ENCODE results near the gene PPARA. TPM values are rescaled to one million over a fixed set of nuclear protein-coding genes. Genes with fewer than 3 reads are reported as not detected.

The PPARA gene
- total and polyA plus RNA-seq, 2 donors (not counting 1 experiment from before 2014, with no cell fraction given): 4.1 to 29.8 TPM

DNA sequence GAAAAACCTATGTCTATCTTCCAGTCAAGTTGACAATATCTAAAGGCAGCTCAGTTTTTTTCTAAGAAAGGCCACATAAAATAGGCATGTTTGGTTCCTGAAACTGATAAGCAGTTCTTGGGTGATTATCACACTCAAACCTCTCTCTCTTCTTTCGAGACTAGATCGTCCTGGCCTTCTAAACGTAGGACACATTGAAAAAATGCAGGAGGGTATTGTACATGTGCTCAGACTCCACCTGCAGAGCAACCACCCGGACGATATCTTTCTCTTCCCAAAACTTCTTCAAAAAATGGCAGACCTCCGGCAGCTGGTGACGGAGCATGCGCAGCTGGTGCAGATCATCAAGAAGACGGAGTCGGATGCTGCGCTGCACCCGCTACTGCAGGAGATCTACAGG is 84.6 kb downstream of the PPARA start:
- TF ChIP-seq EZH2 (IDR thresholded peaks at IDR 0.05; ENCODE audit: borderline replicate concordance, insufficient read depth, low read depth, low read length, poor library complexity, severe bottlenecking) (no peak), CTCF (IDR thresholded peaks at IDR 0.05) (no peak)
- H3K79me2 ChIP-seq (ENCODE audit: control insufficient read depth, insufficient read depth, low read length): no peaks in the 10 kb centered on the region
- intact Hi-C loops (cut with micrococcal nuclease): no loop called here
- H3K27me3 ChIP-seq (replicated peaks in 1 of 4; ENCODE audit: control extremely low read depth in 1 of 4, control insufficient read depth in 3 of 4, insufficient read depth in 4 of 4, low read length in 3 of 4): no peaks in the 10 kb centered on the region
- POLR2A ChIA-PET: no interaction called here
- no peak overlapping the region for H2AFZ ChIP-seq (ENCODE audit: insufficient read depth, low read depth, low read length, poor library complexity, severe bottlenecking)
- H3K27ac ChIP-seq (ENCODE audit: low read length in 2 of 2): no peak overlapping the region
- peaks cover 0 to 7% of the 10 kb centered on the region in 2 experiments for H3K36me3 ChIP-seq (replicated peaks in 1 of 2; ENCODE audit: control extremely low read depth in 1 of 2, control insufficient read depth in 1 of 2, extremely low read depth in 1 of 2, insufficient read depth in 2 of 2, low read length in 1 of 2)
- ATAC-seq (ENCODE audit: low read depth) (no peak), DNase-seq (no peak)
- no peak overlapping the region for H3K4me2 ChIP-seq (replicated peaks; ENCODE audit: low read depth, low read length, poor library complexity, severe bottlenecking)
- H3K9me3 Mint-ChIP-seq (ENCODE audit: insufficient read depth): no peaks in the 10 kb centered on the region
- peaks cover 9 to 12% of the 10 kb centered on the region in 2 donors for H3K4me1 ChIP-seq (ENCODE audit: control insufficient read depth in 2 of 2, insufficient read depth in 2 of 2, low read length in 2 of 2)
- H3K4me3 ChIP-seq (ENCODE audit: control extremely low read depth in 1 of 5, extremely low read depth in 1 of 5, insufficient read depth in 1 of 5, low read depth in 2 of 5, low read length in 4 of 5): no peak overlapping the region
- H3K9ac ChIP-seq (ENCODE audit: low read length): no peak overlapping the region
- H3K4me3 Mint-ChIP-seq: no peak overlapping the region
- H4K20me1 ChIP-seq (ENCODE audit: control insufficient read depth, insufficient read depth, low read length, poor library complexity, severe bottlenecking): no peaks in the 10 kb centered on the region
- 100% methylated on average over 9 of the region's 12 CpGs for WGBS (ENCODE audit: insufficient coverage)
- no peaks in the 10 kb centered on the region for H3K27me3 Mint-ChIP-seq
- CTCF ChIA-PET: interaction anchor here (1.2 to 1.9 kb wide), 2 partner anchors 8 to 82 kb away, joined by 3 to 4 read pairs; no protein-coding TSS in a partner anchor
- no peaks in the 10 kb centered on the region for H3K9me3 ChIP-seq (ENCODE audit: control extremely low read depth in 1 of 3, control insufficient read depth in 2 of 3, insufficient read depth in 1 of 3, low read length in 2 of 3)
- H3K4me1 Mint-ChIP-seq: peaks cover 11% of the 10 kb centered on the region
- no peak overlapping the region for H3K27ac Mint-ChIP-seq

DNA sequence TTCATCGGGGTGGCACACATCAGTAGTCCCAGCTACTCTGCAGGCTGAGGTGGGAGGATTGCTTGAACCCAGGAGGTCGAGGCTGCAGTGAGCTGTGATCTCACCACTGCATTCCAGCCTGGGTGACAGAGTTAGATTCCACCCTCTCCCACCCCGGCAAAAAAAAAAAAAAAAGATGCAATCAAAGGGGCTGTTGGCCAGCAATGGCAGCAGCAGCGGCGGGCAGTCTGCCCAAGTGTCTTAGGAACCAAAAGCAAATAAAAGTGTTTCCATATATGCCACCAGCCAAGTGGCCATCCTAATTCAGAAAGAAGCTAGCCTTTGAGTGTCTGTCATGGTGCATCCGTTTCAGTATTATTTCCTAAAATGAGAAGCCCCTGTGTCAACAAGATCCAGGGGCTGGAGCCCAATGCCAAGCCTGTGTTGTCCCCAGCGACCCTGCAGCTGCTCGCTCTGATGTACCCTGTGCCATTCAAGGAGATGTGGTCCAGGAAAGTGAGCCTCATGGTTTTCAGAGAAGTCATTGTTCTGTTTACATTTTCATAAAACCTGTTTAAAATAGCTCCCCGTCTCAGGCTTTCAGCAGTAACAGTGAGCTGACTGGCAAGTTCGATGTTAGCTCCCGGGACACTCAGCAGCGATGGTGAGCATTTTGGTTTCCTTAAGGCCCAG is 87.3 kb downstream of the PPARA start:
- Mint-ChIP-seq H3K27me3 (no peaks in the 10 kb centered on the region), H3K9me3 (ENCODE audit: insufficient read depth) (no peaks in the 10 kb centered on the region), H3K27ac (no peak overlapping the region), H3K4me1 (peaks cover 21% of the 10 kb centered on the region), H3K4me3 (no peak overlapping the region)
- DNase-seq (no peak), ATAC-seq (ENCODE audit: low read depth) (no peak)
- intact Hi-C loops (cut with micrococcal nuclease): no loop called here
- no peaks in the 10 kb centered on the region for H3K79me2 ChIP-seq (ENCODE audit: control insufficient read depth, insufficient read depth, low read length)
- H2AFZ ChIP-seq (ENCODE audit: insufficient read depth, low read depth, low read length, poor library complexity, severe bottlenecking): no peak overlapping the region
- H3K4me3 ChIP-seq (ENCODE audit: control extremely low read depth in 1 of 5, extremely low read depth in 1 of 5, insufficient read depth in 1 of 5, low read depth in 2 of 5, low read length in 4 of 5): no peak overlapping the region
- H3K9ac ChIP-seq (ENCODE audit: low read length): no peak overlapping the region
- CTCF ChIA-PET: no interaction called here
- no peaks in the 10 kb centered on the region for H3K27me3 ChIP-seq (replicated peaks in 1 of 4; ENCODE audit: control extremely low read depth in 1 of 4, control insufficient read depth in 3 of 4, insufficient read depth in 4 of 4, low read length in 3 of 4)
- TF ChIP-seq CTCF (IDR thresholded peaks at IDR 0.05) (no peak), EZH2 (IDR thresholded peaks at IDR 0.05; ENCODE audit: borderline replicate concordance, insufficient read depth, low read depth, low read length, poor library complexity, severe bottlenecking) (no peak)
- whole genome bisulfite sequencing (ENCODE audit: insufficient coverage): 97% methylated on average over 11 of the region's 12 CpGs
- peaks cover 18 to 23% of the 10 kb centered on the region in 2 donors for H3K4me1 ChIP-seq (ENCODE audit: control insufficient read depth in 2 of 2, insufficient read depth in 2 of 2, low read length in 2 of 2)
- peaks cover 0 to 6% of the 10 kb centered on the region in 2 experiments for H3K36me3 ChIP-seq (replicated peaks in 1 of 2; ENCODE audit: control extremely low read depth in 1 of 2, control insufficient read depth in 1 of 2, extremely low read depth in 1 of 2, insufficient read depth in 2 of 2, low read length in 1 of 2)
- POLR2A ChIA-PET: no interaction called here
- H3K4me2 ChIP-seq (replicated peaks; ENCODE audit: low read depth, low read length, poor library complexity, severe bottlenecking): no peak overlapping the region
- no peak overlapping the region for H3K27ac ChIP-seq (ENCODE audit: low read length in 2 of 2)
- no peaks in the 10 kb centered on the region for H3K9me3 ChIP-seq (ENCODE audit: control extremely low read depth in 1 of 3, control insufficient read depth in 2 of 3, insufficient read depth in 1 of 3, low read length in 2 of 3)
- no peaks in the 10 kb centered on the region for H4K20me1 ChIP-seq (ENCODE audit: control insufficient read depth, insufficient read depth, low read length, poor library complexity, severe bottlenecking)

All from B cell (primary cell).